Medulla oblongata (tissue), 1 donor: ENCODE data around the gene ADCK1.
"Not testable (repeated sequence)": the region's sequence is repeated elsewhere in the genome, so short reads cannot be mapped to it uniquely, and the experiment has no call there.

ENCODE experiments used
- DNase-seq: peaks from one replicate; pipeline ENCODE4 v3.0.0-alpha.2; 2015; ENCODE audit errors: extremely low spot score

ADCK1 gene

GRCh38 chr14:77864580-77864979, 64.7 kb downstream of the ADCK1 start:
- DNase-seq: no peak

- no peak for DNase-seq
These were observed 65.5 kb downstream of the ADCK1 start for GRCh38 chr14:77865455-77865854.

DNA sequence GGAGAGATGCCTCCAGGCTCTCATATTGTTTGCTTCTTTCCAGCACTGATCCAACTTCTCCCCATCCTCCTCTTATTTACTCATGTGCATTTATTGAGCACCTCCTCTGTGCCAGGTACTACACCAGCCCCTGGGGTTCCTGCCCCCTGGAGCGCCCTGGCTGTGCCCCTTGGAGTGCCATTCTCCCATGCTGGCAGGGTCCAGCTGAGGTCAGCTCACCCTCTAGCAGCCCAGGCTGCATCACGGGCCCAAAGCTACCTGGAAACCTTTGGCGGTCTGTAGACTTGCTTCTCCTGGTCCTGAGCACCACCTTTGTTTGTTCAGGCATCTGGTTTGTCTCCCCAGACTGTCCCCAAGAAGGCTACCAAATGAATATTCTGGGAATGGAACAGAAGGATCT, 67.0 kb downstream of the ADCK1 start:
- DNase-seq: no peak

- DNase-seq: no peak
These were observed 67.6 kb downstream of the ADCK1 start for GRCh38 chr14:77867476-77867875.

DNA sequence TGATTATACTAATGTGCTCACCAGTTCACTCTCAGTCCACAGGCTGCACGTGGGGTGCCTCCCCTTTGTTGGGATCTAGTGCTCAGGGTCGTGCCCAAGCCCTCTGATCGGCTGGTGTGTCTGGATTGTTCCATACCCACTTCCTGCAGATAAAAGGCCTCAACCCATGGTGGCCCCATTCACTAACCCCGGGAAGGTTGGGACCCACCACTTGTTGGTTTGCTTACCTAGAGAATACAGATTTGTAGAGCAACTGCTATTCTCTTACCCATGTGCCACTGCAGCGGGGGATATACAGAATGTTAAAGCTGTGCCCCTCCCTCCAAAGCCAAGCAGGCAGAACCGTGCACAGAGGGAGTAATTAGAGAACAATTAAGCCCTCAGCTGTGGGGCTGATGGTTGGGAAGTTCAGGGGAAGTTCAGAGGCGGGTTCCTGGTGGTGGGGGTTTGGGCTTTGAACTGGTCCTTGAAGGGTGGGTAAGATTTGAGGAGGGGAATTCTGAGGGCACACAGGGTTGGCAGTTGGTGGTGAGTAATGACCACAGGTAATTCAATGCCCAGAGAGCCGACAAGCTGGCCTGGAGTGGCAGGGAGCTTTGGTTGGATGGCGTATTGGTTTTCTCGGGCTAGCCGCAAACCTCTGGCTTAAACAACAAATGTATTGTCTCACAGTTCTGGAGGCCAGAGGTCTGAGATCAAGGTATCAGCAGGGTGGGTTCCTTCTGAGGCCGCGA, 68.8 kb downstream of the ADCK1 start:
- no peak for DNase-seq

DNA sequence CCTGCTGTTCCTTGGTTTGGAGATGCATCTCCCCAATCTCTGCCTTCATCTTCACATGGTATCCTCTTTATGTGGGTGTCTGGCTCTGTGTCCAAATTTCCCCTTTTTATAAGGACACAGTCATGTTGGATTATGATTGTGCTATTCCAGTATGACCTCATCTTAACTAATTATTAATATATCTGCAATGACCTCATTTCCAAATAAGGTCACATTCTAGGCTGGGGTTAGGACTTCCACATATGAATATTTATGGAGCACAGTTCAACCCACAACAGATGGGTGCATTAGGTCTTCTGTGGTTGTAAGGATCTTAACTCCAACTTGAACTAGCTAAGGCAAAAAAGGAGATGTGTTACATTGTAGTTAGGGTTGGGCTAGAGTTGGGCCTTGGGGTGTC, 69.4 kb downstream of the ADCK1 start:
- DNase-seq: no peak

GRCh38 chr14:77870646-77871045, 70.7 kb downstream of the ADCK1 start:
- DNase-seq: no peak

DNA sequence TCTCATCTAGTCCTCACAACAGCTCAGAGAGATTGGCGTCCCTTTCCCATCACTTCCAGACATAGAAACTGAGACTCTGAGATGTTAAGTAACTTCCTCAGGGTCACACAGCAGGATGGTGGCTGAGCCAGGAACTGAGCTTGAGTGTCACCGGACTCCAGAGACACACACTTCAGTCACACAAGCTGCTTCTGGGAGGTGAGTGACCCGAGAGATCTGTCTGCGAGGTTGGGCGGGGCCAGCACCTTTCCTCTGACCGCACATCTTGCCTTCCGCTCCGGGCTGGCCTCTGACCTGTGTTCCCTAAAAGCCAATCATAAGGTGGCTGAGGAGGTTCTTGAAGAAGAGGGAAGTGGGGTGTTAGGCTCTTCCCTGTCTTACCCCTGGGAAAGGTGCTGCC, 72.2 kb downstream of the ADCK1 start:
- no peak for DNase-seq

DNA sequence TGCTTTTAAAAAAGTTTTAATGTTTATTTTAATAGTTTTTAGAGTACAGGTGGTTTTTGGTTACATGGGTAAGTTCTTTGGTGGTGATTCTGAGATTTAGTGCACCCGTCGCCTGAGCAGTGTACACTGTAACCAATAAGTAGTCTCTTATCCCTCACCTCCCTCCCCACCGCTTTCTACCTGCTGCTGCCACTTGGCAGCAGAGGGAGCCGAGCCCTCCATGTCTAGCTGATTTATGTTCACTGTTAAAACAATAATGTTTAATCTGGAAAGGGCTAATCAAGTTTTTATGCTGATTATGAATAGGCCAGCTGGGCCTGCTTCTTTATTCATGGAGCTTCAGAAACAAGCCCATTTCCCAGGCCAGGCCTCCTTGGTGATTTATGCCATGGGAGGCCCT, 73.1 kb downstream of the ADCK1 start:
- DNase-seq: no peak

GRCh38 chr14:77878783-77879182, 78.9 kb downstream of the ADCK1 start:
- DNase-seq: no peak

- no peak for DNase-seq
These were observed 80.1 kb downstream of the ADCK1 start for GRCh38 chr14:77880056-77880455.

- DNase-seq: peak; percentile 49
These were observed 82.2 kb downstream of the ADCK1 start for GRCh38 chr14:77882098-77882497.

GRCh38 chr14:77882636-77883035, 82.7 kb downstream of the ADCK1 start:
- peak; percentile 38 for DNase-seq

DNA sequence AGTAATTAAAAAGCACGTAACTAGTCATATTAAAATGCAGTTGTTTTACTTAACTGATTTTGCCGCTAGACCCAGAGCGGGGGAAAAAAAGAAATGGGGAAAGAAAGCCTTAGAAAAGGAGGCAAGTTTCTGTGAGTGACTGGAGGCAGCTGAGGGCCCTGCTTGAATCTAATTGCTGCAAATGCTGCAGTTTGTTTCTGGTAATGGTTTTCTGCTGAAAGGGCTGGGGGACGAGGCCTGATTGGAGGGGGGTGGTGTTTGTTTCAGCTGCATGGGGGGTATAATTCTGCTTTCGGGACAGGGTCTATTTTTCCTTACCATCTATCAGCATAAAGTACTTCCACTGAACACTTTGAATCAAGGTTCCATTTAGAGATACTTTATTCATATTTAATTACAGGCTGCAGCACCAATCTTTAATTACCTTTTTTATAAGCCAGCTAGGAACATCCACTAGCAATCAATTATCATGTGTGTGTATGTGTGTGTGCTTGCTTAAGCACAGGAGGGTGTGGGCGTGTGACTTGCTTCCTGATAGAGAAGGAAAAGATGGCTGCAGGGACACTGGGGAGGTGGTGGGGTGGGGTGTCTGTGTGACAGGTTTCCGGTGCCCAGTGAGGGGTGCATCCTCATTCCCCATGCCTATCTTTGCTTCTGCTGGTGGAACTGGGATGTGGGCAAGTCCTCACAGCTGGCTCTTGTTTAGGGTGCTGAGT, 83.4 kb downstream of the ADCK1 start:
- no peak for DNase-seq

DNA sequence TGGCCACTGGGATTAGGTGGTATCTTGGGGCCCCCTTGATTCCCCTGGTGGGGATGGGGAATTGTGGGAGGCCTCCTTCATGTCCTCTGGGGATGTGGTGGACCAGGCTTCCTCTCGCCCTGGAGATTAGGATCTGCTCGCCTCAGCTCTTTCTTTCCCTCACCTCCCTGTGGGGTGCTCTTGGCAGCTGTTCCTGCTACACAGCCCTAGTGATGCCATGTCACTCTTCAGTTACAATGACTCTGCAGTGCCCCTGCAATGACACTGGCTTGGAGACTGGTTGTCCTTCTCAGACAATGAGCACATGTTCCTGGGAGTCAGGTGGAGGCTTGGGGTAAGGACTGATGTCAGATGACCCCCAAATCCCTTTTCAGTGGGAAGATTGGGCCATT, 83.9 kb downstream of the ADCK1 start:
- DNase-seq: peak; percentile 51

- DNase-seq: no peak
These were observed 85.5 kb downstream of the ADCK1 start for GRCh38 chr14:77885367-77885766.

DNA sequence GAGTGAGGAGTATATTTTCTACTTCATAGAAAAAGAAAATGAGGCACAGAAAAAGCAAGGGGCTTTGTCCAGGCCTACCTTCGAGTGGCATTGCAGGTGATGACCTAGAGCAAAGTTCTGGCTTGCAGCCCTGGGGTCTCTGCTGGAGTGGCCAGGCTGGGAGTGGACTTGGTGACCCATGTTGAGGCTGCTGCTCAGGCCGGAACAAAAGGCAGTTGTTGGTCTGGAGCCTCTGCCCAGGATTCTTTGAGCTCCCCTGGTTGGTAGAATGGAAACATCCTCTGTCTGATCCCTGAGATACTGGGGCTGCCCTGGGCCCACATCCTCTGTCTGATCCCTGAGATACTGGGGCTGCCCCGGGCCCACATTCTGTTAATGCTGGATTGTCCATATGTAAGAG, 86.1 kb downstream of the ADCK1 start:
- DNase-seq: no peak

DNA sequence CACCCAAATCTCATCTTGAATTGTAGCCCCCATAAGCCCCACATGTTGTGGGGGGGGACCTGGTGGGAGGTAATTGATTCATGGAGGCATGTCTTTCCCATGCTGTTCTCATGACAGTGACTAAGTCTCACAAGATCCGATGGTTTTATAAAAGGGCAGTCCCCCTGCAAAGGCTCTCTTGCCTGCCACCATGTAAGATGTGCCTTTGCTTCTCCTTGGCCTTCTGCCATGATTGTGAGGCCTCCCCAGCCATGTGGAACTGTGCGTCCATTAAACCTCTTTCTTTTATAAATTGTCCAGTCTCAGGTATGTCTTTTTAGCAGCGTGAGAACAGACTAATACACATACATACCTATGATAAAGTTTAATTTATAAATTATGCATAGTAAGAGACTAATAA, 89.0 kb downstream of the ADCK1 start:
- not testable (repeated sequence) for DNase-seq

DNA sequence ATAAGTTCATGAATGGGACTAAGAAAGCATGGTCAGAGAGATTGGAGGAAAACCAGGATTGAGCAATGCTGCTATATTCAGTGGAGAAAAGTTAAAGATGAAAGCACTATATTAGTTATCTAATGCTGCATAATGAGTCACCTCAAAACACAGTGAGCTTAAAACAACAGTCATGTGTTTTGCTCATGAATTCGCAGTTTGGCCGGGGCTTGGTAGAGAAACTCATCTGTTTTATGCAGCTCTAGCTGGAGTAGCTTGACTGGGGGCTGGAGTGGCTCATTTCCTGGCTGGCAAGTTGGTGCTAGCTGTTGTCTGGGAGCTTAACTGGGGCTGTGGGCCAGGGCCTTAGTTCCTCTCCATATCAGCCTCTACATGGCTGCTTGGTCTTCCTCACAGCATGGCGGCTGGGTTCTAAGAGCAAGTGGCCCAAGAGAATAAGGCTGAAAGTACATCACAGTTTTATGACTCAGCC, 90.1 kb downstream of the ADCK1 start:
- DNase-seq: no peak

- DNase-seq: no peak
These were observed 91.0 kb downstream of the ADCK1 start for GRCh38 chr14:77890873-77891272.

DNA sequence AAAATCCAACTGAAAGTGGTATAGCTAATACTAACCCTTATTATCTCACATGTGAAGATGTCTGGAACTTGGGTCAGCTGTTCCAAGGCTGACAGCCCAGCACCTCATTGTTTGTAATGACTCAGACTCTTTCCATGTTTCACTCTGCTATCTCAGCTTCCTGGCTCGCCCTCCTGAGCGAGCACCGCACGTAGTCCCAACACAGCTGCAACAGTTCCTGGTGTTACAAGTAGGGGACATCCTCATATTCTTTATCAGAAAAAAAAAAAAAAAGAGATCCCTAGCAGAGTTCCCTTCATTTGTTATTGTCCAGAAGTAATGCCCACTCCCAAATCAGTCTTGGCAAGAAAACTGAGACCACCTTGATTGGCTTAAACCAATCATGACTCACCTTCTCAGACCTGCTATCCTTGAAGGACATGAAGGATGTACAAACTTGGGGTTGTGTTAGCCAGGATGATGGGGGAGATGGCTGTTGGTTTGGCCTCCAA, 92.5 kb downstream of the ADCK1 start:
- no peak for DNase-seq

DNA sequence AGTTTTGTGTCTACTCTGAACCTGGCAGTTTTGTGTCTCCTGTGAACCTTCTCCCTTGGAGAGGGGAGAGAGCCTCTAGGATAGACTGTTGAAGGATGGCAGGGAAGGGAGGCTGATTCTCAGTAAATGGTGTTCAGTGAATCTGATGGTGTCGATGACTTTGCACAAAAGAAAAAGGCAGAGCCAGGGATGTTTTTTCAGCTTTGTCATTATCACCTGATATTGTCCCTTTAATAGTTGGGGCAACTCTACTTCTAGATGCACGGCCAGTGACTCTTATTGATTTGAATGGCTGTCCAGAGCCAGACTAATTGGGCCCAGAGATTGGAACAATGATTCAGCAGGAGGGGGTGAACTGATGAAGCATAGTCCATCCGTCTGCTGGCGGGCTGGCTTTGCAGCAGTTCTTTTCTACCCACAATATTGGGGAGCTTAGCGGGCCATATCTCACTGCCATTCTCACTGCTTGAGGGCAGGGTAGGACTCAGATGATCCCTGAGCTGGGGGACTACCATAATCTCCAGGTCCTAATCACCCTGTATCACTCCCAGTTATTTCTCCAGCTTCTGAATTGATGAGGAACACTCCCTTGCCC, 93.1 kb downstream of the ADCK1 start:
- no peak for DNase-seq

- no peak for DNase-seq
These were observed 97.5 kb downstream of the ADCK1 start for GRCh38 chr14:77897374-77897773.
